Stomach (tissue), 9 donors: ENCODE data around the gene OBSCN. TPM values are rescaled to one million over a fixed set of nuclear protein-coding genes. Genes with fewer than 3 reads are reported as not detected.

Experiments
- DNase-seq, 2 donors: peaks; one replicate each; pipeline versions ENCODE4 v3.0.0 to v3.0.0-alpha.2; 2013 to 2019
- H3K27ac ChIP-seq, 5 donors: fragments of 200-600 bp in 4 of 5; sonication (generic) in 4 of 5; one replicate each; pipeline ENCODE4 v1.5.1; 2013 to 2019; ENCODE audit warnings: mild to moderate bottlenecking in 1 of 5, moderate library complexity in 1 of 5
- H3K27me3 ChIP-seq, 3 donors: fragments of 200-600 bp; sonication (generic); one replicate each; pipeline ENCODE4 v1.5.1; 2017 to 2019; ENCODE audit warnings: mixed run types in 1 of 3
- H3K36me3 ChIP-seq, 4 donors: fragments of 200-600 bp; sonication (generic); 1 replicate in 3 of 4; 2 replicates in 1 of 4; pipeline ENCODE4 v1.5.1; 2016 to 2019
- H3K4me1 ChIP-seq, 4 donors: fragments of 200-600 bp; sonication (generic); one replicate each; pipeline ENCODE4 v1.5.1; 2016 to 2019
- H3K4me3 ChIP-seq, 4 donors: fragments of 200-600 bp; sonication (generic) in 3 of 4; one replicate each; pipeline ENCODE4 v1.5.1; 2016 to 2019; ENCODE audit warnings: mild to moderate bottlenecking in 1 of 4
- H3K9me3 ChIP-seq, 4 donors: fragments of 200-600 bp; sonication (generic); one replicate each; pipeline ENCODE4 v1.5.1; 2016 to 2019
- EP300 ChIP-seq: sonication (generic); formaldehyde crosslinking; IDR thresholded peaks from one replicate; pipeline ENCODE4 v1.6.1; 2017; ENCODE audit warnings: antibody characterized with exemption
- POLR2A ChIP-seq, 4 donors: fragments of 450-650 bp; IDR thresholded peaks; one replicate each; pipeline ENCODE4 v1.6.1; 2016; ENCODE audit warnings: antibody characterized with exemption in 4 of 4, control low read depth in 2 of 4, mild to moderate bottlenecking in 1 of 4, moderate library complexity in 1 of 4
- POLR2AphosphoS5 ChIP-seq, 3 donors: sonication (generic); formaldehyde crosslinking; IDR thresholded peaks; one replicate each; pipeline ENCODE4 v1.6.1; 2016; ENCODE audit warnings: antibody characterized with exemption in 3 of 3
- WGBS, 5 donors: extraction: QIAGEN DNeasy Blood & Tissue Kit in 3 of 5; methylation state at CpG; one replicate each; pipeline versions ENCODE4 v1.1.5 to v1.1.7; 2013 to 2018; 5-methylcytosine and 5-hydroxymethylcytosine counted together
- intact Hi-C: fragments of 100-400 bp; cut with DNase I; formaldehyde crosslinking; loops from one replicate; pipeline ENCODE4 v1.15.1; 2023; ENCODE audit warnings: low total_unique reads
- polyA plus RNA-seq, 3 donors: library from polyadenylated mRNA; stranded (reverse); fragments of 200-250 nt; gene quantifications; one replicate each; pipeline ENCODE4 v1.2.3, GENCODE V29; 2013
- total RNA-seq, 5 donors: library from RNA; depleted of rRNA; stranded (reverse); fragments of >200 nt; gene quantifications; one replicate each; pipeline versions ENCODE4 v1.1.0 to v1.2.3, GENCODE V29; 2014 to 2016
- TF ChIP-seq, protein P1 (sequence below), 7 experiments: fragments of 450-650 bp in 4 of 7; fragments of 200-600 bp in 3 of 7; sonication (generic) in 3 of 7; IDR thresholded peaks; one replicate each; pipeline ENCODE4 v1.5.1; 2016 to 2019; ENCODE audit warnings: antibody characterized with exemption in 7 of 7, control low read depth in 2 of 7, mild to moderate bottlenecking in 1 of 7
- donor health status: healthy with polysubstance abuse.
- donor health status: Bipolar disorder and iron deficiency.
- donor health status: healthy.

The OBSCN gene
- total and polyA plus RNA-seq, 8 donors, result 7.2 to 111 (median 24.7) TPM

DNA sequence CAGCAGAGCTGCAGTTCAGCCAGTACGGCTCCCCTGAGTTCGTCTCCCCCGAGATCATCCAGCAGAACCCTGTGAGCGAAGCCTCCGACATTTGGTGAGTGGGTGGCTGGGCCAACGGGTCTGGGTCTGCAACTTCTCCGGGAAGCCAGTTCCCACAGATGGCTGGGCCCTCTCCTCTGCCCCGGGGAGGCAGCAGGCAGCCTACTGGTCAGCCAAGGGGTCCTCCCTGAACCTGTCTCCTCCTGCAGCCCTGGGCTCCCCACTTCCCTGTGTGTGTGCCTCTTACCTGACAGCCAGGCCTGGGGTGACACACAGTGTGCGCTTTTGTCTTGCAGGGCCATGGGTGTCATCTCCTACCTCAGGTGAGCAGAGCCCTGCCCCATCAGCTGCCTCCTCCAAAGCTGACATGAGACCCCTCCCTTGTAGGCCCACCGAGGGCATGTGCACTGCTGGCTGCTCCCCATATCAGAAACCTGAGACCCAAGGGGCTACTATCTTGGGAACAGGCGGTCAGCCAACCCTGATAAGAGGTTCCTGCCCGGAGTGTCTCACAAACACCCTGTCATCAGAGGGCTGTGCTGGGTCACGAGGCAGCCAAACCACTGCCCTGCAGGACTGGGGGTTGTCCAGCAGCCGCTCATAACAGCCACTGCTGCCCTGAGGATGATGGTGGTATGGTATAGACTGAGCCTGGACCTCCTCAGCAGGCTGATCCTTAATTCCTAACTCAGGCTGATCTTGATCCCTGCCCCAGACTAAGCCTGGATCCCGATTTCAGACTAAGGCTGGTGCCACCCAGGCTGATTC, 161.2 kb downstream of the OBSCN start:
- H3K4me3 ChIP-seq, result no peak overlapping the region
- WGBS, 5 donors, result 65 to 73% (median 66%) methylated on average over 9 to 15 of the region's 15 CpGs
- no peaks in the 10 kb centered on the region for H3K9me3 ChIP-seq
- no peak for TF ChIP-seq POLR2AphosphoS5 (IDR thresholded peaks at IDR 0.05)
- TF ChIP-seq POLR2A (IDR thresholded peaks at IDR 0.05), result no peak
- no peak for TF ChIP-seq EP300
- TF ChIP-seq, protein P1, sequence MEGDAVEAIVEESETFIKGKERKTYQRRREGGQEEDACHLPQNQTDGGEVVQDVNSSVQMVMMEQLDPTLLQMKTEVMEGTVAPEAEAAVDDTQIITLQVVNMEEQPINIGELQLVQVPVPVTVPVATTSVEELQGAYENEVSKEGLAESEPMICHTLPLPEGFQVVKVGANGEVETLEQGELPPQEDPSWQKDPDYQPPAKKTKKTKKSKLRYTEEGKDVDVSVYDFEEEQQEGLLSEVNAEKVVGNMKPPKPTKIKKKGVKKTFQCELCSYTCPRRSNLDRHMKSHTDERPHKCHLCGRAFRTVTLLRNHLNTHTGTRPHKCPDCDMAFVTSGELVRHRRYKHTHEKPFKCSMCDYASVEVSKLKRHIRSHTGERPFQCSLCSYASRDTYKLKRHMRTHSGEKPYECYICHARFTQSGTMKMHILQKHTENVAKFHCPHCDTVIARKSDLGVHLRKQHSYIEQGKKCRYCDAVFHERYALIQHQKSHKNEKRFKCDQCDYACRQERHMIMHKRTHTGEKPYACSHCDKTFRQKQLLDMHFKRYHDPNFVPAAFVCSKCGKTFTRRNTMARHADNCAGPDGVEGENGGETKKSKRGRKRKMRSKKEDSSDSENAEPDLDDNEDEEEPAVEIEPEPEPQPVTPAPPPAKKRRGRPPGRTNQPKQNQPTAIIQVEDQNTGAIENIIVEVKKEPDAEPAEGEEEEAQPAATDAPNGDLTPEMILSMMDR (IDR thresholded peaks at IDR 0.05), result no peak
- H3K27me3 ChIP-seq, result peaks cover 0 to 77% (median 17%) of the 10 kb centered on the region in 3 donors
- intact Hi-C loops, result no loop called here
- no peaks in the 10 kb centered on the region for H3K36me3 ChIP-seq
- H3K4me1 ChIP-seq, result peaks cover 0 to 19% (median 3%) of the 10 kb centered on the region in 4 donors
- H3K27ac ChIP-seq, result no peak overlapping the region
- DNase-seq, result no peak

DNA sequence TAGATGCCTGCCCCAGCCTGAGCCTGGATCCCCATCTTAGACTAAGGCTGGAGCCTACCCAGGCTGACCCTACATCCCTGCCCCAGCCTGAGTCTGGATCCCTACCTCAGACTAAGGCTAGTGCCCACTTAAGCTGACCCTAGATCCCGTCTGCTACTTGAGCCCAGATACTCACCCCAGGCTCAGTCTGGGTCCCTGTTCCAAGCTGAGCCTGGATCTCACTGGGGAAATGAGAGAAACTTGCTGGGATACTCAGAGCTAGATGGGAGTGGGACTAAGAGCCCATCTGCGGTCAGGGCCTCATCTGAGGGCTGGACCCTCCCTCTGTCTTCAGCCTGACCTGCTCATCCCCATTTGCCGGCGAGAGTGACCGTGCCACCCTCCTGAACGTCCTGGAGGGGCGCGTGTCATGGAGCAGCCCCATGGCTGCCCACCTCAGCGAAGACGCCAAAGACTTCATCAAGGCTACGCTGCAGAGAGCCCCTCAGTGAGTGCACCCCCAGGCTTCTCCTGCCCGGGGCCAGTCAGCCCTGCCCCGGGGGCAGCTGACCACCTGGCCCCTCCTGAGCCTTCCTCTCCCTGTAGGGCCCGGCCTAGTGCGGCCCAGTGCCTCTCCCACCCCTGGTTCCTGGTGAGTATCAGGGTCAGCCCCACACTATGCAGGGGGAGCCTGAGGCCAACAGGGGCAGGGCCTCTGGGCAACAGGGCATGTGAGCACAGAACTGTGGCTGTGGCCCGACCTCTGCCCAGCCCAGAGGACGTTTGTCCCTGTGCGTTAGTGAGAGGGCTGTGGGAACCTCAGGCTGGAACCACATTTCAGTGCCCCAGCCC, 162.0 kb downstream of the OBSCN start:
- H3K4me1 ChIP-seq, result peaks cover 0 to 22% (median 8%) of the 10 kb centered on the region in 4 donors

DNA sequence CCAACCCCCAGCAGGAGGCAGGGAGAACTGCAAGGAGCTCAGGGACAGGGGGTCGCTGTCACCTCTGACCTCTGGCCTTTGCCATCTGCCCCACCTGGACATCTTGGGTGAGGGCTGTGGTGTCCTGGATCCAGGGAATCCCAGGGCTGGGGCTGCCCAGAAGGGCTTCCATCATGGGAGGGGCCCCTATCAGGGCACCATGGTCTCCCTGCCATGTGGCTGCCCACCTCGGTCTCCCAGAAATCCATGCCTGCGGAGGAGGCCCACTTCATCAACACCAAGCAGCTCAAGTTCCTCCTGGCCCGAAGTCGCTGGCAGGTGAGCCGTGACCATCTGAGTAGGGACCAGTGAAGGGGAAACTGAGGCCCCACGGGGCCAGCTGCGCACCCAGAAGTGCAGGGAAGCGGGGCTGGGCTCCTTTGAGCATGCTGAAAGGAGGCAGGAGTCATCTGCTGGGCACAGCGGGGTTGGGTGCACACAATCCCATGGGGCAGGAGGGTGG, 162.6 kb downstream of the OBSCN start:
- Histone ChIP-seq H3K27ac (no peak overlapping the region), H3K4me1 (peaks cover 0 to 28% (median 11%) of the 10 kb centered on the region in 4 donors), H3K36me3 (no peaks in the 10 kb centered on the region), H3K9me3 (no peaks in the 10 kb centered on the region), H3K4me3 (no peak overlapping the region), H3K27me3 (peaks cover 0 to 66% (median 17%) of the 10 kb centered on the region in 3 donors)
- intact Hi-C loops, result no loop called here
- no peak for DNase-seq
- WGBS, 5 donors, result 73 to 89% (median 87%) methylated on average over 9 to 10 of the region's 10 CpGs
- TF ChIP-seq EP300 (no peak), POLR2AphosphoS5 (IDR thresholded peaks at IDR 0.05) (no peak), POLR2A (IDR thresholded peaks at IDR 0.05) (no peak)
- TF ChIP-seq, protein P1 (IDR thresholded peaks at IDR 0.05), result no peak

More for the DNA sequence above, 162.0 kb downstream of the OBSCN start:
- Histone ChIP-seq H3K36me3 (no peaks in the 10 kb centered on the region), H3K4me3 (no peak overlapping the region), H3K27me3 (peaks cover 0 to 73% (median 17%) of the 10 kb centered on the region in 3 donors), H3K9me3 (no peaks in the 10 kb centered on the region), H3K27ac (no peak overlapping the region)
- TF ChIP-seq POLR2A (IDR thresholded peaks at IDR 0.05) (no peak), EP300 (no peak), POLR2AphosphoS5 (IDR thresholded peaks at IDR 0.05) (no peak)
- TF ChIP-seq, protein P1 (IDR thresholded peaks at IDR 0.05), result no peak
- WGBS, 5 donors, result 89 to 95% (median 92%) methylated on average over 10 to 18 of the region's 18 CpGs
- DNase-seq, result no peak
- intact Hi-C loops, result no loop called here
